Metanephros (tissue), 2 donors: Measurements from ENCODE around the gene PPT2. TPM values are rescaled to one million over a fixed set of nuclear protein-coding genes. Genes with fewer than 3 reads are reported as not detected.

ENCODE experiments used
- small RNA-seq: library from RNA; depleted of rRNA; stranded (forward); fragments of <200 nt; gene quantifications from one replicate; pipeline ENCODE3, GENCODE V24; 2014; ENCODE audit warnings: low replicate concordance
- total RNA-seq: library from RNA; depleted of rRNA; stranded (reverse); fragments of >200 nt; gene quantifications from one replicate; pipeline ENCODE4 v1.2.3, GENCODE V29; 2014

The PPT2 gene, protein sequence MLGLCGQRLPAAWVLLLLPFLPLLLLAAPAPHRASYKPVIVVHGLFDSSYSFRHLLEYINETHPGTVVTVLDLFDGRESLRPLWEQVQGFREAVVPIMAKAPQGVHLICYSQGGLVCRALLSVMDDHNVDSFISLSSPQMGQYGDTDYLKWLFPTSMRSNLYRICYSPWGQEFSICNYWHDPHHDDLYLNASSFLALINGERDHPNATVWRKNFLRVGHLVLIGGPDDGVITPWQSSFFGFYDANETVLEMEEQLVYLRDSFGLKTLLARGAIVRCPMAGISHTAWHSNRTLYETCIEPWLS
- 39.3 TPM for total RNA-seq

DNA sequence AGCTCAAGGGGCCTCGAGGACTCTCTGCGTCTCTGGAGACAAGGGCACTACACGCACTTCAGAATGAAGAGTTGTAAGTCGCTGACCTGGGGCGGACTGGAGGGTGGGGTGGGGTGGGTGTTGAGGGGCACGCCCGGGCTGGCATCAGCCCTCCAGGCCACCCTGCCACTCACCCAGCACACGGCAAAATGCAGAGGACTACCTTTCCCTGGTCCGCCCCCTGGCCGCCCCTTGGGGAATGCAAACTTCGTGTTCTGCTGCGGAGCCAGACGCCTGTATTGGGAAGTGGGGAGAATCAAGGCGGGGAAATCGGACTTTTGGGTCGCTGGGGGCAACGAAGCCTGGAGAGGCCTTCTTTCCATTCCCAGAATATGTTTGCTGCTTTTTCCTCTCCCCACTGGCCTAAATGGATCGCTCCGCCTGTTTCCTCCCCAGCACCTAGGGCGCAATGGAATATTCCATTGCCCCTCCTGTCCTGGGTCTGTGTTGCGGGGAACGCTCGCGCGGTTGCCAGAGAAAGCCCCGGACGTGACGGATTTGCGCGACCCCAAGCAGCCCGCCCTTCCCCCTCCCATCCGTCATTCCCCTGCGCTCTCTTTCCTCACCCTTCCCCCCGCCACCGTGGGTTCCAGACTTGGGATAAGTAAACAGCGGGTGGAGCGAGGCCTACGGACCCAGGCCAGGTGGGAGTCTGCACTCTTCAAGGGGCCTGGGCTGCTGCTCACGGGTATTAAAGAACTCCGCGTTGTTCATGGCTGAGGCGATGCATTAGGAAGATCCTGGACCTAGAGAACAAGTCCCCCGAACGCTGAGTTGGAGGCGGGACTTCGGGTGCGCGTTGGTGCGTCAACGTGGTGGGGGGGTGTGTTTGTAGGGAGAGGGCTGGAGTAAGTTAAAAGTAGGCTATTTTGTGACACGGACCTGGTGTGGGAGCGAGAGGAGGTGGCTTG is at the start of gene PPT2:
Gene PPT2 (plus strand): TSS at position 578 of the 950 bp plus-strand sequence. CDS start 454 bp downstream, outside the sequence.

GRCh38 chr6:32109114-32109764 is 44.7 kb upstream of the PPT2 start, which contains the start of gene TNXB:
TNXB (minus strand) TSS chr6:32109338; CDS start chr6:32098198, 11,140 bp downstream.

GRCh38 chr6:32127717-32128592 is 26.0 kb upstream of the PPT2 start, which contains the start of gene ATF6B:
ATF6B (minus strand) TSS chr6:32128246; CDS start chr6:32128207, 39 bp downstream.

GRCh38 chr6:32151863-32152768 is 1.8 kb upstream of the PPT2 start, which contains the start of gene PRRT1:
PRRT1 (minus strand) TSS chr6:32151939; CDS start chr6:32151827, 112 bp downstream.

GRCh38 chr6:32164295-32164694 is 10.4 kb downstream of the PPT2 start, which contains the start of gene EGFL8:
EGFL8 (plus strand) TSS chr6:32164595; CDS start chr6:32166166, 1,571 bp downstream.

DNA sequence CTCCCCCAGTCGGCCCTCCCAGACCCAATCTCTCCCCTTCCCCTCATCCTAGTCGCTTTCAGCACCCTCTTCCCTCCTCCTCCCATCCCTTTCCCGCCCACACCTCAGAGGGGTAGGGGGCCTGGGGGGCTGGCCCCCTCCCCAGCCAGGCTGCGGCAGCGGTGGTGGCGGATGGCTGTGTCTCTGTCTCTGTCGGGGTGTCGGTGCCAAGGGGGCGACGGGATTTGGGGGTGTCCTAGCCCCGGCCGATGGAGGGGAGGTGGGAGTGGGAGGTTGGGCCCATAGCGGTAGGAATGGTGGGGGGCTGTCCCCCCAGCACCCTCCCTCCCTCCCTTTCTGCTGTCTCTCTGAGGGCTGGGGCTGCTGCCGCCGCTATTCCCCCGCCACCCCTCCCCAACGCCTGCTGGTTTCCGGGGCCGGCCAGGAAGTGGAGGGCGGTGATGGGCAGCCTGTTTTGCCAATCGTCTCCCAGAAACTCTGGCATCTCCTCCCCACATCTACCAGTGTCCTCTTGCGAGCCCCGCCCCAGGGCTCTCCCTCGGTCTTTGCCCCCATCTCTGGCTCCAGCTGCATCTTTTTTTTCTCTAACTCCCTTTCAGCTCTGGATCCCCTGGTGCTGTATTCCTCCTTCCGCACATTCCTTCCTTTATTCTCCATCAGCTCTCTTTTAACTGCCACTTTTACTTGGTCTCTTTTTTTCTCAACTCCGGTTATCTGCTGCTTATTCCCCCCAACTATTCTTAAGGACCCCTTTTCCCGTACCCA is 22.0 kb downstream of the PPT2 start, which contains the start of gene AGPAT1:
Gene AGPAT1 (minus strand): TSS at position 374 of the 765 bp plus-strand sequence. CDS start 4,588 bp downstream, outside the sequence.

GRCh38 chr6:32177788-32178546 is 24.0 kb downstream of the PPT2 start, which contains the start of gene RNF5:
RNF5 (plus strand) TSS chr6:32178405; CDS start chr6:32178512, 107 bp downstream.

GRCh38 chr6:32184084-32184640 is 30.2 kb downstream of the PPT2 start, which contains the start of gene AGER:
AGER (minus strand) TSS chr6:32184253; CDS start chr6:32184222, 31 bp downstream.

DNA sequence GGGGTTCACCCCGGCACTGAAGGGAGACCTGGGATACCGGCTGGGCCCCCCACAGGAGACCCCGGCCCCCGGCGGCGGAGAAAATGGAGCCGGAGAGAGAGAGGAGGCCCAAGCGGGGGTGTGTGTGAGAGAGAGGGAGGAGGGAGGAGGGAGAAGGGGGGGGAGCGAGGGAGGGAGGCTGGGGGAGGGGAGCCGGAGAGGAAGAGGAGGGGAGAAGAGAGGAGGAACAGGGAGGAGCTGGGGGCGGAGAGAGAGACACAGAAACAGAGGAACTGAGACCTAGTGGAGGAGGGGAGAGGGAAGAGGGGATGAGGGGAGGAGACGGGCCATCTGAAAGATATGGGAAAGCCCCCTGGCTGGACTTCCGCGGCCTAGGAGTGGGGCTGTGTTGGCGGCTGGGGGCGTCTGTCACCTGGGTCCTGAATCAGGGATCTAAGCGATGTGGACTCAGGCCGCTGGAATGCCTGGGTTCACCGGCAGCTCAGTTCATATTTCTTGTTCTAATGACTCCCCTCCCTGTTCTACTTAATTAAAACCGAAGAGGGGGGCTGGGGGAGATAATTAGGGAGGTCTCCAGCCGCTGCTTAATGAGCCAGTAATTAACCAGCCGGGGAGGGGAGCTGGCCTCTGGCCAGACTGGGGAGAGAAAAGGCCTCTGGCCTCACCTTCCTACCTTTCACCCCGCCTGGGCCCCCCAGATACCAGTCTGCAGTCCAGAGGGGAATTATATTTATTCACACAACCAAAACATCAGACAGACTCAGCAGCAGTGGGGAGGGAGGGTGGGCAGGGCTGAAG is 36.3 kb downstream of the PPT2 start, which contains the start of gene PBX2:
Gene PBX2 (minus strand): TSS at position 149 of the 798 bp plus-strand sequence. CDS start 287 bp downstream, outside the sequence.

DNA sequence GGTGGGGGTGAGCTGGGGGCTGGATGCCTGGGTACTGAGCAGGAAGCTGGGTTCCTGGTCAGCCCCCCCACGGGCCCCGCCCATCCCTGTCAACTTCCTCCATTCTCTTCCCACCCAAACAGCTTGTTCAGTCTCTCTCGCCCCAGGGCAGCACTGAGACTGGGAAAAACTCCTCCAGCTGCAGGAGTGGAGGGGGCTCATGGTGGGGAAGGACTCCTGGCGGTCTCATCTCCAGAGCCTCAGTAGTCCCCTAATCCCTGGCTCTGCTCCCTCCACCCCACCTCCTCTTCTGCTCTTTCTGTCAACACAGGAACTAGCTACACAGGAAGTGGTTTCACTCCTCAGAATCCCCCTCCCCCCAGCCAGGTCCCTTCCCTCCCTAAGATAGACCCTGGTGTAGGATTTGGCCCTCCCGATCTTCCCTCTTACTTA is 38.7 kb downstream of the PPT2 start, which contains the start of gene GPSM3:
Gene GPSM3 (minus strand): TSS at position 36 of the 432 bp plus-strand sequence. CDS start 130 bp downstream, outside the sequence.

Small RNA genes within 50 kb of the gene (small RNA-seq; reads per million reads assigned to genes)
- gene AL662884.1 (not detected), gene MIR6833 (not detected)

Other genes starting within 250 kb of the PPT2 start
- 7.1 TPM for gene C2, start 226.4 kb upstream of the PPT2 start, total RNA-seq
- 9.9 TPM for gene CFB, start 208.0 kb upstream of the PPT2 start, total RNA-seq
- gene NELFE, start 195.2 kb upstream of the PPT2 start, total RNA-seq = 50.0 TPM
- 53.5 TPM for gene SKIC2, start 195.0 kb upstream of the PPT2 start, total RNA-seq
- 20.1 TPM for gene DXO, start 182.0 kb upstream of the PPT2 start, total RNA-seq
- 48.4 TPM for gene C4A, start 172.1 kb upstream of the PPT2 start, total RNA-seq
- 45.4 TPM for gene C4B, start 139.3 kb upstream of the PPT2 start, total RNA-seq
- 0.64 TPM for gene CYP21A2, start 115.7 kb upstream of the PPT2 start, total RNA-seq
- gene TNXB, start 44.8 kb upstream of the PPT2 start, total RNA-seq = 52.8 TPM
- 49.8 TPM for gene ATF6B, start 25.9 kb upstream of the PPT2 start, total RNA-seq
- gene FKBPL, start 23.9 kb upstream of the PPT2 start, total RNA-seq = 4.4 TPM
- gene PRRT1, start 2.2 kb upstream of the PPT2 start, total RNA-seq = 1.9 TPM
- 14.0 TPM for gene EGFL8, start 10.5 kb downstream of the PPT2 start, total RNA-seq
- gene AGPAT1, start 21.9 kb downstream of the PPT2 start, total RNA-seq = 29.7 TPM
- gene RNF5, start 24.3 kb downstream of the PPT2 start, total RNA-seq = 65.9 TPM
- gene AGER, start 30.1 kb downstream of the PPT2 start, total RNA-seq = 6.0 TPM
- gene PBX2, start 36.1 kb downstream of the PPT2 start, total RNA-seq = 86.2 TPM
- gene GPSM3, start 38.5 kb downstream of the PPT2 start, total RNA-seq = 7.8 TPM
- gene NOTCH4, start 69.9 kb downstream of the PPT2 start, total RNA-seq = 22.2 TPM
- not detected for gene TSBP1, start 217.8 kb downstream of the PPT2 start, total RNA-seq